GM19240 (cell line): ENCODE data around the gene CHD1.
A peak's percentile ranks its signal among the peaks of the same experiment; 100 is the strongest.
"Not testable (repeated sequence)": the region's sequence is repeated elsewhere in the genome, so short reads cannot be mapped to it uniquely, and the experiment has no call there.

ENCODE experiments used
- DNase-seq: peaks from one replicate; pipeline ENCODE4 v3.0.0; 2011; ENCODE audit warnings: low spot score; ENCODE audit not compliant: insufficient read length

The CHD1 gene

DNA sequence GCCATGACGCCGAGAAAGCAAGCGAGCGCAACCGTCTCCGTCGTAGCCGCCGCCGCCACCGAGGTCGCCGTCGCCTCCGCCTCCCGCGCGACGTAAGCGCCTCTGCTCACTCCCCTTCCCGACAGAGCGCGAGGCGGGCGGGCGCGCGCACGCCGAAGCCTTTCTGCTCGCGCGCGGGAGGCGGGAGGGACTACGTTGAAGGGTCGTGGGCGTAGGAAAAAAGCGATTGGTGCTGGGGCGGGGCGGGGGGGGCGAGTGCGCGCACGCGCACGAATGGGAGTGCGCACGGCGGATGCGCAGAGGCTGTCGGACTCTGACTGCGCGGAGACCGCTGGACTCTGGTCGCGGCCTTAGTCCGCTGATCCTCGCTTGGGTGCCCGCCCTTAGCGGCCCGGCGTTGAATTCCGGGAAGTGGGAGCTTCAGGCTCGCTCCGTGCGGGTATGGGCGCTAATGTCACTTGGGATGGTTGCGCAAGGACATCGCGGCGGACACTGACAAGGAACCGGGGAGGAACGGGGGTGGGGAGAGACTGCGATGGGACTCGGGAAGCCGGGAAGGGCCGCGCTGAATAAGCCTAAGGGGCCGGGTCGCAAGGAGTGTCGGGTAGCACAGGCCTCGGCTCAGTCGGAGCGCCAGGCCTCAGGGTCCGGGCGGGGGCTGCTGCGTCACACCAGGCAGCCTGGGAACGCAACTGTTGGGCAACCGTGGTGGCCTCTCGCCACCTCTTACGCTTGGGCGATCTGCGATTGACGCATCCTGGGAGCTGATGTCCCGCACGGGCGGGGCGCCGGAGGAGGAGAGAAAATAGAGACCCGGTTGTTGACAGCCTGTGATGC lies at the start of gene CHD1:
CHD1 (minus strand) TSS at position 135 of the 837 bp plus-strand sequence. CDS start 2,621 bp downstream, outside the sequence.
- peak; percentile 48 for DNase-seq

GRCh38 chr5:98978528-98978927 lies 49.7 kb upstream of the CHD1 start:
- DNase-seq: no peak

GRCh38 chr5:98977723-98978122 lies 48.9 kb upstream of the CHD1 start:
- DNase-seq: no peak

GRCh38 chr5:98975682-98976407 lies 47.0 kb upstream of the CHD1 start:
- no peak for DNase-seq

- no peak for DNase-seq
These were observed 46.4 kb upstream of the CHD1 start for GRCh38 chr5:98975223-98975622.

- DNase-seq: no peak
These were observed 40.6 kb upstream of the CHD1 start for GRCh38 chr5:98969400-98969799.

GRCh38 chr5:98968056-98968564 lies 39.3 kb upstream of the CHD1 start:
- no peak for DNase-seq

GRCh38 chr5:98965226-98965625 lies 36.4 kb upstream of the CHD1 start:
- DNase-seq: no peak

DNA sequence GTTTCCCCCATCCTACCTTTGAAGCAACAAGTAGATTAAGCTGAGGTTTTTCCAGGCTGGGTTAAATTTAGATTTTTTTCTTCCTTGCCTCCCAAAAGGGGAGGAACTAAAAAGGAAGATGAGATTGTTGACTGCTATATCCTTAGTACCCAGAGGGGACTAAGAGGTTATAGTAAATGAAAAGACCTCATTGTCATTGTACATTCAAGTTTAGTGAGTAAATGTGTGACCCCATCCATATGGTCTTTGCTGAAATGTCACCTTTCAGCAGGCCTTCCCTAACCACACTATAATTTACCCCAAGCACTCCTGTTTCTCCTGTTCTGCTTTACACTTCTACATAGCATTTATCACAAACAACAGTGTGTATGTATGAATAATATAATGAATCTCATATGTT lies 35.8 kb upstream of the CHD1 start:
- no peak for DNase-seq

DNA sequence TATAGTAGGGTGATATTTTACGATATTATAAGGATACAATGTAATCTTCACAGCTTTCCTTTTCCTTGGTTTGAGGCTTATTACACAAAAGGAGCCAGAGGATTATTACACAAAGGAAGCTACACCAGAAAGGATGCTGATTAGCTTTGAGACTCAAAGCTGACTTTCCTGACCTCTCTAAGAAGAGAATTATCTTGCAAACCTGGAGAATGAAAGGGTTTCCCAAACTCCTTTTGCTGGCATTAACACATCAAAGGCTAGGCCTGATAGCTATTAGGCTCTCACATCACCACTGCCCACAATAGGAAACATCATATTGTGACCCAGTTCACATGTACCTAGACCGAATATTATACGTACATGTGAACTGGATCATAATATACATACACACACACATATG lies 34.2 kb upstream of the CHD1 start:
- DNase-seq: no peak

GRCh38 chr5:98962587-98962986 lies 33.8 kb upstream of the CHD1 start:
- DNase-seq: no peak

DNA sequence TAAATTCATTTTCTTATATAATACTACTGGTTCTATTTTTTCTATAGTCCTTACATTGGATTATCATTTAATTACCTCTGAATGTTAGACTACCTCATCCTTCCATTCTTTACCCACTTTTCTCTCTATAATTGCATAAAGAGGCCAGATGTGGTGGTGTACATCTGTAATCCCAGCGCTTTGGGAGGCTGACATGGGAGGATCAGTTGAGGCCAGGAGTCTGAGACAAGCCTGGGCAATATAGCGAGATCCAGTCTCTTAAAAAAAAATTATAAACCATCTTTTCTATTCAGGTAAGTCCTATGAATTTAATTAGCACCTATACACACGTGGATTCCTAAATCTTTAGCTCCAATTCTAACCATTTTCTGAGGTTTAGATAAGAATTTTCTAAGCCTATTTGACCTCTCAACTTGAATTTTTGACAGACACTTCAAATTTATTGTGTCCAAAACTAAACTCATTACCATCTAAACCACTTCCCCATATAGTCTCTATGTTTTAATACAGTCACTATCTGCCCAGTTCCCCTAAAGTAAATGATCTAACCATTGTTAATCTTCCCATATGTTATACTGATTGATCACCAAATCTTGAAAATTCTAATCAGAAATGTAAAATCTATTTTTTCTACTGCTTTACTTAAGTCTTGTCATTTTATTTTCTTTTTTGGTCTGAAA lies 33.0 kb upstream of the CHD1 start:
- no peak for DNase-seq

GRCh38 chr5:98957307-98957706 lies 28.5 kb upstream of the CHD1 start:
- DNase-seq: no peak

DNA sequence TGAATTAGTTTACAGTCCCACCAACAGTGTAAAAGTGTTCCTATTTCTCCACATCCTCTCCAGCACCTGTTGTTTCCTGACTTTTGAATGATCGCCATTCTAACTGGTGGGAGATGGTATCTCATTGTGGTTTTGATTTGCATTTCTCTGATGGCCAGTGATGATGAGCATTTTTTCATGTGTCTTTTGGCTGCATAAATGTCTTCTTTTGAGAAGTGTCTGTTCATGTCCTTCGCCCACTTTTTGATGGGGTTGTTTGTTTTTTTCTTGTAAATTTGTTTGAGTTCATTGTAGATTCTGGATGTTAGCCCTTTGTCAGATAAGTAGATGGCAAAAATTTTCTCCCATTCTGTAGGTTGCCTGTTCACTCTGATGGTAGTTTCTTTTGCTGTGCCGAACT lies 27.1 kb upstream of the CHD1 start:
- not testable (repeated sequence) for DNase-seq

DNA sequence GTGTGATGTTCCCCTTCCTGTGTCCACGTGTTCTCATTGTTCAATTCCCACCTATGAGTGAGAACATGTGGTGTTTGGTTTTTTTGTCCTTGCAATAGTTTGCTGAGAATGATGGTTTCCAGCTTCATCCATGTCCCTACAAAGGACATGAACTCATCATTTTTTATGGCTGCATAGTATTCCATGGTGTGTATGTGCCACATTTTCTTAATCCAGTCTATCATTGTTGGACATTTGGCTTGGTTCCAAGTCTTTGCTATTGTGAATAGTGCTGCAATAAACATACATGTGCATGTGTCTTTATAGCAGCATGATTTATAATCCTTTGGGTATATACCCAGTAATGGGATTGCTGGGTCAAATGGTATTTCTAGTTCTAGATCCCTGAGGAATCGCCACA lies 26.7 kb upstream of the CHD1 start:
- not testable (repeated sequence) for DNase-seq

DNA sequence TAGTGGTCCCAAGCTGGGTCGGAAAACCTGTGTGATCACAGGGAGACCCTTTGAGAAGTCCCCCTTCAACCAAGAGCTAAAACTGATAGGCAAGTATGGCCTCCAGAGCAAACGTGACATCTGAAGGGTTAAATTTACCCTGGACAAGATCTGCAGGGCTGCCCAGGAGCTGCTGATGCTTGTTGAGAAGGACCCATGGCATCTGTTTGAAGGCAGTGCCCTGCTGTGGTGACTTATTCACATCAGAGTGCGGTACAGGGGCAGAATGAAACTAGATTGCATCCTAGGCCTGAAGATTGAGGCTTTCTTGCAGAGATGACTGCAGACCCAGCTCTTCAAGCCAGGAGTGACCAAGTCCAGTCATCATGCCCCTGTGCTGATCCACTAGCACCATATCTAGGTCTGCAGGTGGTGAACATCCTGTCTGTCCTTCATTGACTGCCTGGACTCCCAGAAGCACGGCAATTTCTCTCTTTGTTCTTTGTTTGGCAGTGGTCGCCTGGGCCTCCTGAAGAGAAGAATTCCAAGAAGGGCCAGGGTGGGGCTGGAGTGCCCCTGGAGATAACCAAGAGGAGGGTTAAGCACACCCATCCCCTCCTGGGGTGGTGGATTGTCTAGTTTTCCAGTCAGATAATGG lies 25.7 kb upstream of the CHD1 start:
- no peak for DNase-seq

DNA sequence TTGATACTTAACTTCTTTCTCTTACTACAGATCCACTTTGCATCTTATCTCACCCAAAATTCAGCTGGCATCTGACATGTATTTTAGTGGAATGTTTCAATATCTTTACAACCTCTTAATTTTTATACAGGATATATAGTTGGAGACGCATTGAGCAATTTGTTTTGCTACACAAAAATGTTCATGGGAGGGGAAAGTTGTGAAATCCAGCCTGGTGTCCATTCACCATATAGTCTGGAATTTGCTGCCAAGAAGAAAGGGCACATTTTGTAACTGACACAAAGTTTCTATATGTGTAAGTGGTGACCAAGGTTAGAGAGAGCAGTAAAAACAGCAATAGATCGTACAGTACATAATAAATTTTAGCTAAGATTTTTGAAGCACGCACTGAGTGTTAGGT lies 14.0 kb upstream of the CHD1 start:
- DNase-seq: no peak

DNA sequence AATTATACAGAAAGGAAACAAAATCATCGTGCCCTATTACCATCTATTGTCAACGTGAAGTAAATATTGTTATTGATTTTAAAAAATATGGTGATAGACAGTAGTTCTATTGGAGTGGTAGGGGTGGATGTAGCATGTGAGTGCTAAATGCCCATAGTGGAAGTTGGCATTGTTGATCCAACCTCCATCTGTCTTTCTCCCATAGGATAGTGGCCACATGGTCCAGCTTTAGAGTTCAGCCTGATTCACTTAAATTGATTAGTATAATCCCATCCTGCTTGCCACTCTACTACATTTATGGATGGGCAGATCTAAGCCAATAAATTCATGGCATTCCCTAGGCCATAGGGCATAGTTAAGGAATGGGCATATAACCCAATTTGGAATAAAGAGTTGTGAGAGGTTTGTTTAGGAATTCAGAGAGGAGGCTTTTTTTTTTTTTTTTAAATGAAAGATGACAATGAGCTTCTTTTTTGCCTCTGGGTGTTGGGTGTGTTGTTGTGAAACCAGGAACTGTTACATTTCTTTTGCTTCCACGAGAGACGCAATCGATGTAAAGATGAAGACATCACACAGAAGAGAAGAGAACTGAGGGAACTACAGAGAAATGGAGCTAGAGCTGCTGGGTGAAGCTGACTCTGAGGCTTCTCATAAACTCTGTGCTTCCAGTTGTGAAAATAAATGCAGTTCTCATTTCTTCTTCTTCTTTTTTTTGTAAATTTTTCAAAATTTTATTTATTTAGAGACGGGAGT lies 12.5 kb upstream of the CHD1 start:
- DNase-seq: no peak

GRCh38 chr5:98940581-98940980 lies 11.8 kb upstream of the CHD1 start:
- DNase-seq: no peak

GRCh38 chr5:98938464-98938863 lies 9.7 kb upstream of the CHD1 start:
- no peak for DNase-seq
